HG03175 (cell line): ENCODE measurements around the gene COPS3.

Source experiments
- ATAC-seq: cut with Tn5 transposase; IDR thresholded peaks from one replicate; pipeline ENCODE4 v1.9.1; 2021; ENCODE audit warnings: mild to moderate bottlenecking, moderate library complexity; ENCODE audit not compliant: unreplicated experiment

The COPS3 gene

GRCh38 chr17:17223736-17224135 is 57.3 kb downstream of the COPS3 start:
- no peak for ATAC-seq

GRCh38 chr17:17221329-17221728 is 59.7 kb downstream of the COPS3 start:
- no peak for ATAC-seq

GRCh38 chr17:17220529-17220928 is 60.5 kb downstream of the COPS3 start:
- no peak for ATAC-seq

- ATAC-seq = no peak
Measured at GRCh38 chr17:17217995-17218394, 63.1 kb downstream of the COPS3 start.

GRCh38 chr17:17216776-17217175 is 64.3 kb downstream of the COPS3 start:
- ATAC-seq = no peak

- ATAC-seq = no peak
Measured at GRCh38 chr17:17216236-17216635, 64.8 kb downstream of the COPS3 start.

GRCh38 chr17:17215575-17215974 is 65.5 kb downstream of the COPS3 start:
- no peak for ATAC-seq

GRCh38 chr17:17214646-17215436 is 66.2 kb downstream of the COPS3 start:
- ATAC-seq = no peak

GRCh38 chr17:17213775-17214174 is 67.3 kb downstream of the COPS3 start:
- ATAC-seq = no peak

GRCh38 chr17:17207998-17208397 is 73.0 kb downstream of the COPS3 start:
- no peak for ATAC-seq

GRCh38 chr17:17206913-17207335 is 74.1 kb downstream of the COPS3 start:
- ATAC-seq = no peak

GRCh38 chr17:17206124-17206912 is 74.7 kb downstream of the COPS3 start, which contains the start of gene PLD6:
TSS of gene PLD6 (minus strand) at chr17:17206333. CDS start at chr17:17206286, 47 bp downstream.
- ATAC-seq = no peak

GRCh38 chr17:17205368-17206123 is 75.5 kb downstream of the COPS3 start:
- no peak for ATAC-seq

GRCh38 chr17:17204635-17205231 is 76.3 kb downstream of the COPS3 start:
- no peak for ATAC-seq

GRCh38 chr17:17204041-17204591 is 76.9 kb downstream of the COPS3 start:
- ATAC-seq = no peak

GRCh38 chr17:17203173-17203730 is 77.8 kb downstream of the COPS3 start:
- no peak for ATAC-seq

- ATAC-seq = no peak
Measured at GRCh38 chr17:17201907-17202306, 79.1 kb downstream of the COPS3 start.

- no peak for ATAC-seq
Measured at GRCh38 chr17:17201271-17201670, 79.8 kb downstream of the COPS3 start.

GRCh38 chr17:17200831-17201230 is 80.2 kb downstream of the COPS3 start:
- ATAC-seq = no peak

- ATAC-seq = no peak
Measured at GRCh38 chr17:17200311-17200710, 80.7 kb downstream of the COPS3 start.
